Neural crest cell (in vitro differentiated cells): ENCODE data around the gene C19orf47. TPM values are rescaled to one million over a fixed set of nuclear protein-coding genes. Genes with fewer than 3 reads are reported as not detected.

Experiments
- DNase-seq: peaks from one replicate; pipeline ENCODE4 v3.0.0; 2021; ENCODE audit warnings: low read depth, mixed read lengths, low spot score
- H3K27ac Mint-ChIP-seq: one replicate; pipeline ENCODE4 v1.8.0; 2021; ENCODE audit warnings: mild to moderate bottlenecking, mixed read lengths; ENCODE audit not compliant: unreplicated experiment
- H3K27me3 Mint-ChIP-seq: 2 replicates; pipeline ENCODE4 v1.8.0; 2021; ENCODE audit warnings: low read depth, mild to moderate bottlenecking, mixed read lengths
- H3K36me3 Mint-ChIP-seq: 2 replicates; pipeline ENCODE4 v1.8.0; 2021; ENCODE audit warnings: low read depth, mild to moderate bottlenecking, mixed read lengths
- H3K4me1 Mint-ChIP-seq: 2 replicates; pipeline ENCODE4 v1.8.0; 2021; ENCODE audit warnings: mixed read lengths
- H3K4me3 Mint-ChIP-seq: one replicate; pipeline ENCODE4 v1.8.0; 2021; ENCODE audit warnings: mild to moderate bottlenecking, mixed read lengths
- H3K9me3 Mint-ChIP-seq: 2 replicates; pipeline ENCODE4 v1.8.0; 2021; ENCODE audit warnings: mixed read lengths
- CTCF ChIP-seq: fragments of 200-600 bp; sonication (generic); conservative IDR thresholded peaks from 2 replicates; pipeline ENCODE4 v1.5.0; 2021; ENCODE audit warnings: antibody characterized with exemption, mild to moderate bottlenecking
- total RNA-seq: library from RNA; stranded (reverse); gene quantifications from 2 replicates; pipeline ENCODE4 v1.2.1, GENCODE V29; 2021

Gene C19orf47
- total RNA-seq, 1 donor from 2014 or later, result 19.0 TPM

GRCh38 chr19:40339018-40339728 is 9.0 kb downstream of the C19orf47 start:
- no peak overlapping the region for H3K4me3 Mint-ChIP-seq
- H3K4me1 Mint-ChIP-seq, result no peaks in the 10 kb centered on the region
- no peak overlapping the region for H3K27ac Mint-ChIP-seq
- H3K27me3 Mint-ChIP-seq, result no peaks in the 10 kb centered on the region
- no peaks in the 10 kb centered on the region for H3K9me3 Mint-ChIP-seq
- H3K36me3 Mint-ChIP-seq, result peaks cover 3% of the 10 kb centered on the region
- TF ChIP-seq CTCF, result no peak
- no peak for DNase-seq

- Mint-ChIP-seq H3K4me1 (no peaks in the 10 kb centered on the region), H3K27ac (no peak overlapping the region), H3K36me3 (peaks cover 3% of the 10 kb centered on the region), H3K27me3 (no peaks in the 10 kb centered on the region), H3K9me3 (no peaks in the 10 kb centered on the region), H3K4me3 (no peak overlapping the region)
- no peak for TF ChIP-seq CTCF
- no peak for DNase-seq
Observed at GRCh38 chr19:40337594-40337993, 10.6 kb downstream of the C19orf47 start.

DNA sequence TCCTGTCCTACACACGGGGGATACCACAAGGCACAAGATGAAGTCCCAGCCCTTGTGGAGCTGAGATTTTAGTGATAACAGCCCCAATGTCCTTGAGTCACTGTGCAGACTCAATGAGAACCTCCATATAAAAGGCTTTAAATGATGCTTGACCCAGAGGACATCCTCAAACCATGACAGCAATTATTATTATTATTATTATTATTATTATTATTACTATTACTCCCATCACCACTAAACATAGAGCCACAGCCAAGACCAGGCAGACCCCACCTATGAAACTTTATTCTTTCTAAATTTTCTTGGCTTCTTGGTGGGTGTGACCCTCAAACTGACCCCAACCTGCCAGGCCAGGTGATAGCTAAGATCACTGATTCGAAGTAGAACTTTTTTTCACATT is 11.1 kb downstream of the C19orf47 start:
- no peaks in the 10 kb centered on the region for H3K9me3 Mint-ChIP-seq
- H3K4me1 Mint-ChIP-seq, result no peaks in the 10 kb centered on the region
- H3K4me3 Mint-ChIP-seq, result no peak overlapping the region
- H3K27me3 Mint-ChIP-seq, result no peaks in the 10 kb centered on the region
- DNase-seq, result no peak
- H3K27ac Mint-ChIP-seq, result no peak overlapping the region
- peaks cover 3% of the 10 kb centered on the region for H3K36me3 Mint-ChIP-seq
- no peak for TF ChIP-seq CTCF

- H3K9me3 Mint-ChIP-seq, result no peaks in the 10 kb centered on the region
- no peak for DNase-seq
- H3K27ac Mint-ChIP-seq, result no peak overlapping the region
- H3K4me3 Mint-ChIP-seq, result no peak overlapping the region
- H3K36me3 Mint-ChIP-seq, result peaks cover 3% of the 10 kb centered on the region
- H3K4me1 Mint-ChIP-seq, result no peaks in the 10 kb centered on the region
- no peak for TF ChIP-seq CTCF
- no peaks in the 10 kb centered on the region for H3K27me3 Mint-ChIP-seq
Observed at GRCh38 chr19:40336601-40336900, 11.6 kb downstream of the C19orf47 start.

- no peak for DNase-seq
- H3K27ac Mint-ChIP-seq, result no peak overlapping the region
- no peak for TF ChIP-seq CTCF
- H3K36me3 Mint-ChIP-seq, result peaks cover 3% of the 10 kb centered on the region
- H3K9me3 Mint-ChIP-seq, result no peaks in the 10 kb centered on the region
- no peaks in the 10 kb centered on the region for H3K4me1 Mint-ChIP-seq
- H3K4me3 Mint-ChIP-seq, result no peak overlapping the region
- H3K27me3 Mint-ChIP-seq, result no peaks in the 10 kb centered on the region
Observed at GRCh38 chr19:40335855-40336600, 12.2 kb downstream of the C19orf47 start.
